Astrocyte of the spinal cord (primary cell): Measurements from ENCODE around the gene GRB10.

Source experiments
- DNase-seq: peaks from one replicate; pipeline ENCODE4 v3.0.0; 2011; ENCODE audit warnings: low read depth, low spot score
- H3K4me3 ChIP-seq: 2 replicates; pipeline ENCODE4 v1.5.1; 2011; ENCODE audit warnings: low read depth, mild to moderate bottlenecking, low read length, moderate library complexity
- CTCF ChIP-seq: IDR thresholded peaks from 2 replicates; pipeline ENCODE4 v1.5.1; 2012; ENCODE audit warnings: low read depth, mild to moderate bottlenecking, low read length, inconsistent platforms
- in situ Hi-C: cut with HindIII; loops from 2 replicates; pipeline ENCODE4 v1.10.0; 2017; ENCODE audit warnings: low sequenced_read_pairs

The GRB10 gene

GRCh38 chr7:50696810-50697582, 85.7 kb downstream of the GRB10 start:
- peak; percentile 61 for TF ChIP-seq CTCF
- no peak for DNase-seq
- in situ Hi-C loops = no loop called here
- no peak overlapping the region for H3K4me3 ChIP-seq

DNA sequence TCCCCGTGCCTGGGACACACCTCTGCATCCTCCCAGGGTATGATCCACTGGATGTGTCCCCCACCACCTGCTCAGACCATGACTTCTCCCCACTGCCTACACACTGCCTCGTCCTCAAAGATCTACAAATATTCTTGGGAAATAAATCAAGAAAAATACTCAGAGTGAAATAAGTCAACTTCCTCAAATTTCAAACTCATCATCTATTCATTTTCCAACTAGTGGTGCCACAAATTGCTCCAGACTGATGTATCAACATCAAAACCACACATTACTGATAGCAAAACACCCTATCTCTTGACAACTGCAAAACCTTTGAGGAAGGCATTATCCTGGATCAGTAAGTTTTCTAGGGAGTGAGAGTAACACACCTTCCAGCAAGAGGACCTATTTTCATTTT, 87.7 kb downstream of the GRB10 start:
- in situ Hi-C loops = no loop called here
- no peak for DNase-seq
- H3K4me3 ChIP-seq = no peak overlapping the region
- no peak for TF ChIP-seq CTCF

- no peak overlapping the region for H3K4me3 ChIP-seq
- no peak for TF ChIP-seq CTCF
- in situ Hi-C loops = no loop called here
- peak; percentile 28 for DNase-seq
Observed at GRCh38 chr7:50693455-50694130, 89.1 kb downstream of the GRB10 start.

DNA sequence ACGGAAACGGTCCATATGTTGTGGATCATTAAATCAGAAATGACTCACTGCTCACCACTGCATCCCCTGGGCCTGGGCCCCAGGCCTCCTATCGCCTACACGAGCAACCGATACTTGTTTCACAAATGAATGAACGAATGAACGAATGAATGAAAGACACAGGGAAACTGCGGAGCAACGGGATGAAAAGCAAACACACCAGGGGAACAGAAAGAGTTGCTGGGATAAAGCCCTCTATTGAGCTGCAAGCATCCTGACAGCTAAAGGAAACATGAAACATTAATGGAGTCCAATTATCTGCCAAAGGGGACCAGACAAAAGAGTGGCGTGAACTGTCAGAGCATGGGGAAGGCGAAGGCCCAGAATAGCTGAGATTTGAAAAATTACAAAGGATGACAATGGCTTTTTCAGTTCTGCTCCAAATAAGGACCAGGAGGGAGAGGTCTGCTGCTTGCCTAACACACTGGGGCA, 92.1 kb downstream of the GRB10 start:
- TF ChIP-seq CTCF = no peak
- peak; percentile 19 for DNase-seq
- no peak overlapping the region for H3K4me3 ChIP-seq
- in situ Hi-C loops = no loop called here

DNA sequence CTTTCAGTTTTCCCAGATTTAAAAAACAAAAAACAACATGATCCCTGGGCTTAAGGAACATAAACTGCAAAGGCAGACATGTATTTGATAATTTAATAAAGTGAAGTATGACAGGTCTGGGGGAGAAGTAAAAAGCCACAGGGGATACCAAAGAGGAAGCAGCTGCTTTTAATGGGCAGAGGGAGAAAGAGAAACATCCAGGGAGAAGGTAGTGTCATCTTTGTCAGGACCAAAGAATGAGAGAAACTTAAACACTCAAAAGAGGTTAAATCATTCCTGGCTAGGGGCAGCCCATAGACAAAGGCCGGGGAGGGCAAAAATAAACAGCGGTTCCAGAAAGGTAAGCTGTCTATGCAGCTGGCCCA, 94.5 kb downstream of the GRB10 start:
- in situ Hi-C loops = no loop called here
- no peak for DNase-seq
- no peak overlapping the region for H3K4me3 ChIP-seq
- no peak for TF ChIP-seq CTCF

GRCh38 chr7:50687575-50688225, 95.0 kb downstream of the GRB10 start:
- peak; percentile 70 for DNase-seq
- H3K4me3 ChIP-seq = no peak overlapping the region
- TF ChIP-seq CTCF = no peak
- in situ Hi-C loops = no loop called here
